Measurements from ENCODE around the gene MKNK1. TPM values are rescaled to one million over a fixed set of nuclear protein-coding genes. Genes with fewer than 3 reads are reported as not detected.

MKNK1 gene
- total RNA-seq, 1 donor from 2014 or later: 28.0 TPM

DNA sequence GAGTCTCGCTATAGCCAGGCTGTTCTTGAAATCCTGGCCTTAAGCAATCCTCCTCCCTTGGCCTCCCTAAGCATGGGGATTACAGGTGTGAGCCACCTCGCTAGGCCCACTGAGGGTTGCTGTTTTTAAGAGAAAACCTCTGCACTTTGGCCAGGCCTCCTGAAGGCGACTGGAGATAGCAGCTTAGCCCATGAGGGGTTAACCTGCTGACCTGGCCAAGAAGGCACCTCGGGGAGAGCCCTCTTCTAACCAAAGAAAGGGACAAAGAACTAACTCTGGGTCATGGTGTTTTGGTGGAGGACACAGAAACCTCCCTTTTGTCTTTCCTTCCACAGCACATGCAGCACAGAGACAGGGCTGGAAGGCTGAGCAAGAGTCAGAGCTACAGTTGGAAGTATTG, 35.0 kb downstream of the MKNK1 start:
- Mint-ChIP-seq H3K27me3 (ENCODE audit: low read depth) (no peaks in the 10 kb centered on the region), H3K4me1 (no peaks in the 10 kb centered on the region), H3K4me3 (no peak overlapping the region), H3K9me3 (no peaks in the 10 kb centered on the region), H3K27ac (ENCODE audit: unreplicated experiment) (no peak overlapping the region), H3K36me3 (ENCODE audit: low read depth) (peaks cover 5% of the 10 kb centered on the region)
- TF ChIP-seq, protein P1, sequence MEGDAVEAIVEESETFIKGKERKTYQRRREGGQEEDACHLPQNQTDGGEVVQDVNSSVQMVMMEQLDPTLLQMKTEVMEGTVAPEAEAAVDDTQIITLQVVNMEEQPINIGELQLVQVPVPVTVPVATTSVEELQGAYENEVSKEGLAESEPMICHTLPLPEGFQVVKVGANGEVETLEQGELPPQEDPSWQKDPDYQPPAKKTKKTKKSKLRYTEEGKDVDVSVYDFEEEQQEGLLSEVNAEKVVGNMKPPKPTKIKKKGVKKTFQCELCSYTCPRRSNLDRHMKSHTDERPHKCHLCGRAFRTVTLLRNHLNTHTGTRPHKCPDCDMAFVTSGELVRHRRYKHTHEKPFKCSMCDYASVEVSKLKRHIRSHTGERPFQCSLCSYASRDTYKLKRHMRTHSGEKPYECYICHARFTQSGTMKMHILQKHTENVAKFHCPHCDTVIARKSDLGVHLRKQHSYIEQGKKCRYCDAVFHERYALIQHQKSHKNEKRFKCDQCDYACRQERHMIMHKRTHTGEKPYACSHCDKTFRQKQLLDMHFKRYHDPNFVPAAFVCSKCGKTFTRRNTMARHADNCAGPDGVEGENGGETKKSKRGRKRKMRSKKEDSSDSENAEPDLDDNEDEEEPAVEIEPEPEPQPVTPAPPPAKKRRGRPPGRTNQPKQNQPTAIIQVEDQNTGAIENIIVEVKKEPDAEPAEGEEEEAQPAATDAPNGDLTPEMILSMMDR (conservative IDR thresholded peaks at IDR 0.05): no peak
- no peak for DNase-seq (ENCODE audit: low read depth, low spot score)

DNA sequence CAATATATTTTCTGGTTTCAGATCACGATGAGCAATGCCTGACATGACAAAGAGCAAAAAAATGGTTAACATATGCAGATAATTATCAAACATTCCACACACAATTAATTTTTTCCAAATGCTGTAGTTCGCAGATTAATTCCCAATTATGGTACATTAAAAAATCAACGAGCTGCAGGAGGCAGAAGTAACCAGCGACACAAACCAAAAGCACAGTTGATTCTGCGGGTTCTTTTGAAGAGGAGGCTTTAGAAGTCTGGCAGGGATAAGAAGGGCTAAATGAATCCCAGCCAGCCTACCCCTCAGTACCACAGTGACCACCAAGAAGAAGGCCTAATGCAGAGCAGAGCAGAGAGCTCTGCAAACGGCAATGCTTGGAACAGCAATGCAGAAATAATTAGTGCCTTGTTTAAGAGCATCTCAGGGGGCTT, 35.6 kb downstream of the MKNK1 start:
- H3K9me3 Mint-ChIP-seq: no peaks in the 10 kb centered on the region
- H3K27ac Mint-ChIP-seq (ENCODE audit: unreplicated experiment): no peak overlapping the region
- no peak overlapping the region for H3K4me3 Mint-ChIP-seq
- H3K36me3 Mint-ChIP-seq (ENCODE audit: low read depth): peaks cover 5% of the 10 kb centered on the region
- H3K27me3 Mint-ChIP-seq (ENCODE audit: low read depth): no peaks in the 10 kb centered on the region
- H3K4me1 Mint-ChIP-seq: no peaks in the 10 kb centered on the region
- TF ChIP-seq, protein P1 (conservative IDR thresholded peaks at IDR 0.05): no peak
- no peak for DNase-seq (ENCODE audit: low read depth, low spot score)

DNA sequence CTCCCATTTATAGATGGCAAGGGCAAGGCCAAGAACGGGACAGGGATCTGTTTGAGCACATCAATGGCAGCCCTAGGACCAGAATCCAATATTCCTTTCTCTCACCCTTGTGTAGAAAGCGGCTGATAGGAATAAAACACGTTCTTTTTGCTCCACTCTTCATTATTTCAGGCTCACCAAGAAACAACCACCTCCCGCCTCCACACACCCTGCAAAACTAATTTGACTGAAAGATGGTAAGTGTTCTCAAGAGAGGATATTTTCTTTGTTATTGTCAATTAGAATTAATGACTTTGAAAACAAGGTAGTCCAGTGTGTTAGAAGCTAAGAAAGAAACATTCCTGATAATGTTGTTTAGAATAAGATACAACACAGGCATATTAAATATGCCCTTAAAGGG, 40.7 kb downstream of the MKNK1 start:
- TF ChIP-seq, protein P1 (conservative IDR thresholded peaks at IDR 0.05): no peak
- H3K36me3 Mint-ChIP-seq (ENCODE audit: low read depth): peaks cover 12% of the 10 kb centered on the region
- no peak for DNase-seq (ENCODE audit: low read depth, low spot score)
- H3K9me3 Mint-ChIP-seq: no peaks in the 10 kb centered on the region
- no peaks in the 10 kb centered on the region for H3K27me3 Mint-ChIP-seq (ENCODE audit: low read depth)
- no peak overlapping the region for H3K4me3 Mint-ChIP-seq
- peaks cover 10% of the 10 kb centered on the region for H3K4me1 Mint-ChIP-seq
- H3K27ac Mint-ChIP-seq (ENCODE audit: unreplicated experiment): no peak overlapping the region

DNA sequence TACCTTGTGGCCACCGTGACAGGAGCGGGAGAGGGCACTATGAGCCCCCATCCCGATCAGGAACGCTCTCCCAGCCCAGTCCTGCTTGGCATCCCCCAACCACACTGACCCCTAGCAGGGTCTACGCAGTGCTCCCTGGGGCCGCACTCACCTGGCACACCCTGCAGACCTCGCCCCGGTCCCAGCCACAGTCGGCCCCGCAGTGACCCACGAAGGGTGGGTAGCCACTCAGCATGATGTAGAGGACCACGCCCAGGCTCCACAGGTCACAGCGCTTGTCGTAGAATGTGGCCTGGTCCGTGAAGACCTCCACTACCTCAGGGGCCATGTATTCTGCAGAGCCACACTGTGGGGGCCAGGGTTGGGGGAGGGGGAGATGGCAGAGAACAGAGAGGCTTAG, 41.6 kb downstream of the MKNK1 start:
- H3K4me3 Mint-ChIP-seq: no peak overlapping the region
- peaks cover 12% of the 10 kb centered on the region for H3K36me3 Mint-ChIP-seq (ENCODE audit: low read depth)
- no peaks in the 10 kb centered on the region for H3K27me3 Mint-ChIP-seq (ENCODE audit: low read depth)
- no peaks in the 10 kb centered on the region for H3K9me3 Mint-ChIP-seq
- TF ChIP-seq, protein P1 (conservative IDR thresholded peaks at IDR 0.05): no peak
- peak overlapping the region; percentile 43 for H3K27ac Mint-ChIP-seq (ENCODE audit: unreplicated experiment)
- no peak for DNase-seq (ENCODE audit: low read depth, low spot score)
- peaks cover 18% of the 10 kb centered on the region for H3K4me1 Mint-ChIP-seq

DNA sequence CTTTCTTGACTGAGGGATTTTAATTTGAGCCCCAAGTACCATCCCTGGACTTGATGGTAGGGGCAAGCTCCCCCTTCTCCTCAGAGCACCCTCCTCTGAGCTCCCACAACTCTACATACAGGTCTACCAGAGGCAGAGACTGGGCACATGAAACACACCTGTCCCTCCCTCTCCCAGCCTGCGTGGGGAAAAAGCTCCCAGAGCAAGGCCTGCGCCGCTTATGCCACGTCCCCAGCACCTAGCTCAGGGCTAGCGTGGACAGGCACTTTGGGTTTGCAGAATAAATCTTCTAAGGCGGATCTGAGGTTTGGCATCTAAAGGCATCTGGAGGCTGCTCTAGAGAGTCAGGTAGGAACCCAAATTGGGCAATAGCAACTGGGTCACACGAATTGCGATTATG, 45.1 kb downstream of the MKNK1 start:
- TF ChIP-seq, protein P1 (conservative IDR thresholded peaks at IDR 0.05): no peak
- peaks cover 20% of the 10 kb centered on the region for H3K4me1 Mint-ChIP-seq
- peaks cover 9% of the 10 kb centered on the region for H3K36me3 Mint-ChIP-seq (ENCODE audit: low read depth)
- DNase-seq (ENCODE audit: low read depth, low spot score): no peak
- no peaks in the 10 kb centered on the region for H3K9me3 Mint-ChIP-seq
- H3K4me3 Mint-ChIP-seq: no peak overlapping the region
- no peak overlapping the region for H3K27ac Mint-ChIP-seq (ENCODE audit: unreplicated experiment)
- no peaks in the 10 kb centered on the region for H3K27me3 Mint-ChIP-seq (ENCODE audit: low read depth)

Data from neural crest cell (in vitro differentiated cells).